ENCODE measurements around the gene AQP2. TPM values are rescaled to one million over a fixed set of nuclear protein-coding genes. Genes with fewer than 3 reads are reported as not detected.

The AQP2 gene
- total RNA-seq, 2 experiments from 2014 or later, result not detected

DNA sequence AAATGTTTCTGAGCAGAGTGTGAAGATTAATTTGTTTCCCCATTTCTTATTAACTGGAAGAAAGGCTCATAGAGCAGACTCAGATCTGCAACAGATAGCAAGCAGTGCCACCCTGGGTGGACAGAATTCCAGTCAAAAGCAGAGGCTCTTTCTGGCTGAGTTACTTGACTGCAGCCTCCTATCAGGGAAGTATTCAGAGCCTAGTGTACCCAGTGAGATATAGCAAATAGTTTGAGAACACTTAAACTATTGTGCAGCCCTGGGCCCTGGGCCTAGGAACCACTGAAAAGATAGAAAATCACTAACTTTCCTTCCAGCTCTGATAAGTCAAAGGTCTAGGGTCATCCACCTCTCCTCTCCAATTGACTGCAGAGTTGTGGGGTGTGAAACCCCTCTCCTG lies 11.2 kb upstream of the AQP2 start:
- Mint-ChIP-seq H3K4me1 (ENCODE audit: low read depth) (peaks cover 2% of the 10 kb centered on the region), H3K27ac (no peak overlapping the region), H3K27me3 (peaks cover 5% of the 10 kb centered on the region), H3K36me3 (ENCODE audit: low read depth) (no peaks in the 10 kb centered on the region), H3K9me3 (no peaks in the 10 kb centered on the region), H3K4me3 (no peak overlapping the region)
- no peak for DNase-seq
- intact Hi-C loops (cut with micrococcal nuclease), result no loop called here
- ATAC-seq, result no peak
- TF ChIP-seq, protein P1, sequence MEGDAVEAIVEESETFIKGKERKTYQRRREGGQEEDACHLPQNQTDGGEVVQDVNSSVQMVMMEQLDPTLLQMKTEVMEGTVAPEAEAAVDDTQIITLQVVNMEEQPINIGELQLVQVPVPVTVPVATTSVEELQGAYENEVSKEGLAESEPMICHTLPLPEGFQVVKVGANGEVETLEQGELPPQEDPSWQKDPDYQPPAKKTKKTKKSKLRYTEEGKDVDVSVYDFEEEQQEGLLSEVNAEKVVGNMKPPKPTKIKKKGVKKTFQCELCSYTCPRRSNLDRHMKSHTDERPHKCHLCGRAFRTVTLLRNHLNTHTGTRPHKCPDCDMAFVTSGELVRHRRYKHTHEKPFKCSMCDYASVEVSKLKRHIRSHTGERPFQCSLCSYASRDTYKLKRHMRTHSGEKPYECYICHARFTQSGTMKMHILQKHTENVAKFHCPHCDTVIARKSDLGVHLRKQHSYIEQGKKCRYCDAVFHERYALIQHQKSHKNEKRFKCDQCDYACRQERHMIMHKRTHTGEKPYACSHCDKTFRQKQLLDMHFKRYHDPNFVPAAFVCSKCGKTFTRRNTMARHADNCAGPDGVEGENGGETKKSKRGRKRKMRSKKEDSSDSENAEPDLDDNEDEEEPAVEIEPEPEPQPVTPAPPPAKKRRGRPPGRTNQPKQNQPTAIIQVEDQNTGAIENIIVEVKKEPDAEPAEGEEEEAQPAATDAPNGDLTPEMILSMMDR (IDR thresholded peaks at IDR 0.05), result no peak
- ChIA-PET CTCF (interaction anchor here (0.8 to 1.7 kb wide), 3 partner anchors 20 to 29 kb away, joined by 3 to 7 read pairs (median 3); no protein-coding TSS in a partner anchor), POLR2A (no interaction called here)

DNA sequence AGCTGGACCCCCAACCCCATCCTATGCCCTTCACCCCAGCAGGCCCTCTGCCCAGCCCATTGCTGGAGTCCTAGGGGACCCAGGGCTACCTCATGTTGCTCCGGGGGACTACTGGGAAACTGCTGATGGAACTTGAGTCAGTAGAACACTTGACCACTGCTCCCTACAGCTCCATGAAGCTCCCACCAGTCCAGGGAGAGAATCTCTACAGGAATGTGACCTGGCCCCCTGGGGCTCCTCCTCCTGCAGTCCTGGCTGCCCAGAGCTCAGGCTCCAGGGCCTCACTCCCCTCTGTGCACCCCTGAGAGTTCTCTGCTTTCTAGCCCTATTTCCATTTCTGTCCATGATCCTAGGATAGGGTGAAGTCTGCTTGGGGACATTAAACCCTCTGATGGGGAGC lies 10.8 kb upstream of the AQP2 start:
- POLR2A ChIA-PET, result no interaction called here
- Mint-ChIP-seq H3K4me1 (ENCODE audit: low read depth) (peaks cover 6% of the 10 kb centered on the region), H3K9me3 (no peaks in the 10 kb centered on the region), H3K36me3 (ENCODE audit: low read depth) (no peaks in the 10 kb centered on the region), H3K27ac (no peak overlapping the region), H3K4me3 (no peak overlapping the region), H3K27me3 (peaks cover 2% of the 10 kb centered on the region)
- DNase-seq (no peak), ATAC-seq (no peak)
- TF ChIP-seq, protein P1 (IDR thresholded peaks at IDR 0.05), result no peak
- intact Hi-C loops (cut with micrococcal nuclease), result no loop called here
- CTCF ChIA-PET, result interaction anchor here (0.8 to 1.7 kb wide), 3 partner anchors 19 to 29 kb away, joined by 3 to 7 read pairs (median 3); no protein-coding TSS in a partner anchor

DNA sequence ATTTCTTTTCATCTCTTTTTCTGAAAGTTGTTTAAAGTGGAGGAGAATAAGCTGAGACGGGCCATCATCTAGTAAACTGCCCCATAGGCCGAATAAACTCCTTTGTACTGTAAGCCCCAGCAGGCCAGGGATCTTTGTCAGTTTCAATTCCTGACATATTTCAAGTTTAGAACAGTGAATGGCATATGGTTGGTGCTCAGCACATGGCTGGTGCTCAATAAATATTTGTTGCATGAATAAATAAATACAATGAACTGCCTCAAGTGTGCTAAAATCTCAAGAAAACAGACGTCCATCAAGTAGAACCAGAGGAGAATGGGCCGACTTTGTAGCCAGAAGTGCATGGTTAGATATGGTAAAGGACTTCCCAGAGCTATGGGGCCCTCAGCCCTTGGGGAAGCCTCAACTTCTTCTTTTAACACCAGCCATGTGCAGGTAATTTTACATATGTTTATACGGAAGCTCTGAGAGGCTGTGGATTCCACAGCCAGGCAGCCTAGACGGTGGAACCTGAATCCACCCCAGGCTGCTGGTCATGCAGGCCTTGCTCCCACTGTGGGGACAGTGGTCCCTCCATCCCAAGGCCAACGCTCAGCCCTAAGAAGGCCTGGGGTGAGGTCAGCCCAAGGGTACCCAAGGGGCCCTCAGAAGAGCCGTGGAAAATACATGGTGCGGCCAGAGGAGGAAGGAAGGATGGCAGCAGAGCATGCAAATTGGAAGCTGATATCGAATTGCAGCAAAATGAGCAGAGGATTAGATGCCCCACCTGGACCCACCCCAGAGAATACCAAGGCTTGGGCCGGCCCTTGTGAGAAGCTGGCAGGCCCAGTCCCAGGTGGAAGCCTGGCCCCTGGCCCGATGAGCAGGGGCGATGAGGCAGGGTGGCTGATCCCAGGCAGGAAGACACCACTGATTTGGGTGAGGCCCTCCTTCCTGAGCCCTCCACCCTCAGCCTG lies 8.7 kb upstream of the AQP2 start:
- Mint-ChIP-seq H3K27ac (no peak overlapping the region), H3K27me3 (no peaks in the 10 kb centered on the region), H3K4me1 (ENCODE audit: low read depth) (peaks cover 25% of the 10 kb centered on the region), H3K9me3 (no peaks in the 10 kb centered on the region), H3K4me3 (no peak overlapping the region), H3K36me3 (ENCODE audit: low read depth) (no peaks in the 10 kb centered on the region)
- ChIA-PET CTCF (interaction anchor here (0.7 to 3.4 kb wide), 5 partner anchors 25 to 163 kb away, joined by 3 to 18 read pairs (median 3); no protein-coding TSS in a partner anchor), POLR2A (interaction anchor here (0.9 kb wide), 1 partner anchor 25 kb away, joined by 5 read pairs; no protein-coding TSS in a partner anchor)
- no peak for ATAC-seq
- TF ChIP-seq, protein P1 (IDR thresholded peaks at IDR 0.05), result no peak
- intact Hi-C loops (cut with micrococcal nuclease), result no loop called here
- DNase-seq, result no peak

DNA sequence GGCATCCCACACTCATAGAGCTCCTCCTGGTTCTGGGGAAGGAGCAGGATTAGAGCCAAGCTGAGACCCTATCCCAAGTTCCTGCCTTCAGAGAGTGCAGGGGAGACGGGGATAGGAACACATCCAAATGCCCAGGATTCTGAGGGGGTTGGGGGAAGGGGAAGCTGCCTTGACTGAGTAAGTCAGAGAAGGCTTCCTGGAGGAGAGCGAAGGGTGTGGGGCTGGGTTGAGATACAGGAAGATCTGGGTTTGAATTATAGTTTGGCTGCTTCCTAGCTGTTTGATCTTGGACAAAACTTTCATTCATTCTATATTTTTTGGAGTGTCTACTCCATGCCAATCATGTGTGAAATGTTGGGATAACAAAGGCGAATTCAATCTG lies 8.0 kb upstream of the AQP2 start:
- no peak overlapping the region for H3K4me3 Mint-ChIP-seq
- no peak for DNase-seq
- peaks cover 25% of the 10 kb centered on the region for H3K4me1 Mint-ChIP-seq (ENCODE audit: low read depth)
- no peak overlapping the region for H3K27ac Mint-ChIP-seq
- intact Hi-C loops (cut with micrococcal nuclease), result no loop called here
- H3K27me3 Mint-ChIP-seq, result no peaks in the 10 kb centered on the region
- ChIA-PET POLR2A (interaction anchor here (0.6 to 0.9 kb wide), 2 partner anchors 20 to 24 kb away, joined by 3 to 5 read pairs; no protein-coding TSS in a partner anchor), CTCF (interaction anchor here (0.8 to 3.4 kb wide), 4 partner anchors 24 to 164 kb away, joined by 3 to 18 read pairs (median 3); no protein-coding TSS in a partner anchor)
- no peak for ATAC-seq
- H3K9me3 Mint-ChIP-seq, result no peaks in the 10 kb centered on the region
- TF ChIP-seq, protein P1 (IDR thresholded peaks at IDR 0.05), result no peak
- H3K36me3 Mint-ChIP-seq (ENCODE audit: low read depth), result no peaks in the 10 kb centered on the region
